SK-N-SH treated with all-trans-retinoic acid at 6 μM for 48 hours (cell line): ENCODE results near the gene ADAMTS17.

ENCODE experiments used
- BACH2 ChIP-seq: fragments of 250-450 bp; sonication (Bioruptor Pico); IDR thresholded peaks from 2 replicates; pipeline ENCODE4 v1.9.0; 2021; ENCODE audit warnings: mild to moderate bottlenecking, borderline replicate concordance
- CSDC2 ChIP-seq: fragments of 250-450 bp; sonication (Bioruptor Pico); IDR thresholded peaks from 2 replicates; pipeline ENCODE4 v1.5.0; 2020; ENCODE audit warnings: mild to moderate bottlenecking, moderate library complexity
- PATZ1 ChIP-seq: fragments of 250-450 bp; sonication (Bioruptor Pico); IDR thresholded peaks from 2 replicates; pipeline ENCODE4 v1.8.0; 2020; ENCODE audit warnings: mild to moderate bottlenecking, moderate library complexity, borderline replicate concordance
- RARB ChIP-seq: fragments of 250-450 bp; sonication (Bioruptor Pico); IDR thresholded peaks from 2 replicates; pipeline ENCODE4 v1.8.0; 2021; ENCODE audit warnings: mild to moderate bottlenecking, moderate library complexity
- SNAI2 ChIP-seq: fragments of 250-450 bp; sonication (Bioruptor Pico); IDR thresholded peaks from 2 replicates; pipeline ENCODE4 v1.5.0; 2020; ENCODE audit warnings: mild to moderate bottlenecking, moderate library complexity
- TCF4 ChIP-seq: fragments of 250-450 bp; sonication (Bioruptor Pico); IDR thresholded peaks from 2 replicates; pipeline ENCODE4 v1.8.0; 2021; ENCODE audit warnings: mild to moderate bottlenecking, moderate library complexity, borderline replicate concordance
- ZFP30 ChIP-seq: fragments of 450-650 bp; formaldehyde crosslinking; IDR thresholded peaks from 2 replicates; pipeline ENCODE4 v1.5.0; 2022; ENCODE audit warnings: mild to moderate bottlenecking, moderate library complexity
- TF ChIP-seq, protein P1 (sequence below): fragments of 250-450 bp; sonication (Bioruptor Pico); IDR thresholded peaks from 2 replicates; pipeline ENCODE4 v1.5.1; 2021; ENCODE audit warnings: mild to moderate bottlenecking, moderate library complexity

- no peak for TF ChIP-seq BACH2 (CRISPR knock-in tag)
- TF ChIP-seq RARB: no peak
- no peak for TF ChIP-seq SNAI2
- no peak for TF ChIP-seq TCF4 (CRISPR knock-in tag)
- no peak for TF ChIP-seq ZFP30 (CRISPR knock-in tag)
- no peak for TF ChIP-seq CSDC2 (CRISPR knock-in tag)
- TF ChIP-seq, protein P1, sequence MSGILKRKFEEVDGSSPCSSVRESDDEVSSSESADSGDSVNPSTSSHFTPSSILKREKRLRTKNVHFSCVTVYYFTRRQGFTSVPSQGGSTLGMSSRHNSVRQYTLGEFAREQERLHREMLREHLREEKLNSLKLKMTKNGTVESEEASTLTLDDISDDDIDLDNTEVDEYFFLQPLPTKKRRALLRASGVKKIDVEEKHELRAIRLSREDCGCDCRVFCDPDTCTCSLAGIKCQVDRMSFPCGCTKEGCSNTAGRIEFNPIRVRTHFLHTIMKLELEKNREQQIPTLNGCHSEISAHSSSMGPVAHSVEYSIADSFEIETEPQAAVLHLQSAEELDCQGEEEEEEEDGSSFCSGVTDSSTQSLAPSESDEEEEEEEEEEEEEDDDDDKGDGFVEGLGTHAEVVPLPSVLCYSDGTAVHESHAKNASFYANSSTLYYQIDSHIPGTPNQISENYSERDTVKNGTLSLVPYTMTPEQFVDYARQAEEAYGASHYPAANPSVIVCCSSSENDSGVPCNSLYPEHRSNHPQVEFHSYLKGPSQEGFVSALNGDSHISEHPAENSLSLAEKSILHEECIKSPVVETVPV: no peak
- TF ChIP-seq PATZ1 (CRISPR knock-in tag): no peak
These were observed 237.9 kb downstream of the ADAMTS17 start for GRCh38 chr15:100103828-100104227.
